AG04449 (cell line): ENCODE results near the gene IPCEF1.

ENCODE experiments used
- CTCF ChIA-PET: fragments of 350-600 bp; formaldehyde crosslinking; extraction: SDS; loops from one replicate; lab custom pipeline; 2021; ENCODE audit warnings: antibody characterized with exemption; lab: Yijun Ruan, JAX
- POLR2A ChIA-PET: fragments of 400-600, 350-600 bp; formaldehyde crosslinking; extraction: SDS; loops from one replicate; lab custom pipeline; 2020; ENCODE audit warnings: antibody characterized with exemption, inconsistent platforms; lab: Yijun Ruan, JAX
- DNase-seq: peaks from one replicate; pipeline ENCODE4 v3.0.0-alpha.2; 2010; ENCODE audit warnings: low read depth, low spot score
- H3K4me3 ChIP-seq: 2 replicates; pipeline ENCODE4 v1.5.1; 2011; ENCODE audit warnings: low read depth, mild to moderate bottlenecking, control low read depth, low read length
- CTCF ChIP-seq: IDR thresholded peaks from one replicate; pipeline ENCODE4 v1.5.1; 2011; ENCODE audit warnings: mild to moderate bottlenecking, moderate library complexity, low read length, control low read depth, inconsistent platforms; ENCODE audit not compliant: insufficient read depth; ENCODE audit errors: missing control alignments

Gene IPCEF1

DNA sequence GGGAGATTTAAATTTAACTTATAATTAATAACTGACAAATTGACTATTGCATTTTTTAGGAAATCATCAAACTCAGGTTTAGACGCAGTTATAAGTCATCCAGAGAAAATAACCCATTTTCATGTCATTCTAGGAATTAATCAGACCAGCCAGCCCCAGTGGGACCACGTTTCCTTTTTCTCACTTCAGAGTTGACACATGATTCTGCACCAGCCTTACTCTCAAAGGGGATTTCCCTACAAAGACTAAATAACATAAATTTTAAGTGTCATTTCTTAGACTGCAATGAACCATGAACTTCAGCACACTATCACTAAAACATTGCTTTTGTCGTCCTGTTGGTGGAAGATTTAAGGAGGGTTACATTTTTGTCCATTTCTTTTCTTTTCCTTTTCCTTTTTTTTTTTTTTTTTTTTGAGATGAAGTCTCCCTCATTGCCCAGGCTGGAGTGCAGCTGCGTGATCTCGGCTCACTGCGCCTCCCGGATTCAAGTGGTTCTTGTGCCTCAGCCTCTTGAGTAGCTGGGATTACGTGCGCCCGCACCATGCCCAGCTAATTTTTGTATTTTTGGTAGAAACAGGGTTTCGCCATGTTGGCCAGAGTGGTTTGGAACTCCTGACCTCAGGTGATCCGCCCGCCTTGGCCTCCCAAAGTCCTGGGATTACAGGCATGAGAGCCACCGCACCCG lies 3.6 kb downstream of the IPCEF1 start:
- POLR2A ChIA-PET, result no interaction called here
- CTCF ChIA-PET, result no interaction called here
- TF ChIP-seq CTCF, result no peak
- H3K4me3 ChIP-seq, result no peak overlapping the region
- no peak for DNase-seq

GRCh38 chr6:154350293-154350692 lies 6.3 kb downstream of the IPCEF1 start:
- DNase-seq, result no peak
- ChIA-PET POLR2A (no interaction called here), CTCF (no interaction called here)
- no peak overlapping the region for H3K4me3 ChIP-seq
- no peak for TF ChIP-seq CTCF

DNA sequence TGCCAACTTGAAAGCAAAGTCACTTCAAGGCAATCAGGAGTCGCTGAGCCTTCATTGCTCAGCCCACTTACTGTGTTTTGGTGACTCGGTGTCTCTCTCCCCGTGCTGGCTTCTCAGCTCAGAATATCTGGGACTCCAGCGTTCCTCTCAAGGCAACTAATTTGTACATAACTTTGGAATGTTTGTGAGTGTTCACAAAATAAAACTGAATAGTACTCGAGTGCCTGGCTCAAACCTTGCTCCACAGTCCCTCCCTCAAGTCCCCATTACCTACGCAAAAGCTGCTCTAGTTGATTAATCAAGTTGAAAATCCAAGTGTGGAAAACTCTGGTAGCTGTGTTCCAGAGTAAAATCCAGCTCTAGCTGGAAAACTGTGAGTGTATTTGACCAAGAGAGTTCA lies 8.6 kb downstream of the IPCEF1 start:
- H3K4me3 ChIP-seq, result no peak overlapping the region
- TF ChIP-seq CTCF, result no peak
- DNase-seq, result no peak
- POLR2A ChIA-PET, result no interaction called here
- CTCF ChIA-PET, result interaction anchor here (1.6 kb wide), 1 partner anchor 22 kb away, joined by 5 read pairs; no protein-coding TSS in a partner anchor

- no peak for TF ChIP-seq CTCF
- ChIA-PET CTCF (interaction anchor here (1.7 to 1.9 kb wide), 3 partner anchors 69 to 191 kb away, joined by 3 to 6 read pairs (median 4); no protein-coding TSS in a partner anchor), POLR2A (no interaction called here)
- DNase-seq, result no peak
- no peak overlapping the region for H3K4me3 ChIP-seq
These were observed 10.8 kb downstream of the IPCEF1 start for GRCh38 chr6:154345811-154346210.

DNA sequence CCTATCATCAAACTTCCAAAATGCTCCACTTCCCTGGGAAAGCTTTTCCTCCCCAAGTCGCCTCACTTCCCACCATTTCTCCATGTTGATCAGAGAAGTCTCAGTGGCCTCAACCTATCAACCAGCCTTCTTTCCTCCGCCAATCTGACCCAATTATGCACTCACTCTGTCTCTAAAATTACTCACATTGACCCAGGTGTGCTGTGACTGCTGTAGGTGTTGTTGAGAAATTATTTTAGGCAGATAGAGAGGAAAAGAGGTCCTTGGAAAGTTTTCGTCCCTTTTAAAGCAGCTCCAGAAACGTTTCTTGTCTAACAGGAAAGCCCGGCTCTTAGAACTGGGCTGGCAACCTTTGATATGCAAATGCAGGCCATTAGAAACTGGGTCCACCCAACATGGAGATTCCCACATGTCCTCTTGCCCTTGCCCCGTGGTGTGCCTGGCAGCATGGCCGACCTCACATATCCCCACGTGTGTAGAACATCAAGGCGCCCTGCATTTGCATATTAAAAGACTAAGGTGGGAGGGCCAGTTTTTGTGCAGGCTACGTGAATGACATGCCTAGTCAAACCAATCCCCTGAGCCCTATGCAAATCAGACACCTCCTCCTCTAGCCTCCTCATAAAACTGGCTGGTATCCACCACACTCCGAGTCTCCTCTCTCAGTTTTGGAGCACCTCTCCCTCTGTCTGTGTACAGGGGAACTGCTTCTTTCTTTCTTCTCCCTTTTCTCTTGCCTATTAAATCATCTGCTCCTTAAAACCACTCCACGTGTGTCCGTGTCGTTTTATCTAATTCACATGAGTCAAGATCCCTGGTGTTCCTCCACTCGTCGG lies 12.9 kb downstream of the IPCEF1 start:
- POLR2A ChIA-PET, result no interaction called here
- CTCF ChIA-PET, result no interaction called here
- DNase-seq, result no peak
- peak; percentile 35 for TF ChIP-seq CTCF
- H3K4me3 ChIP-seq, result no peak overlapping the region

DNA sequence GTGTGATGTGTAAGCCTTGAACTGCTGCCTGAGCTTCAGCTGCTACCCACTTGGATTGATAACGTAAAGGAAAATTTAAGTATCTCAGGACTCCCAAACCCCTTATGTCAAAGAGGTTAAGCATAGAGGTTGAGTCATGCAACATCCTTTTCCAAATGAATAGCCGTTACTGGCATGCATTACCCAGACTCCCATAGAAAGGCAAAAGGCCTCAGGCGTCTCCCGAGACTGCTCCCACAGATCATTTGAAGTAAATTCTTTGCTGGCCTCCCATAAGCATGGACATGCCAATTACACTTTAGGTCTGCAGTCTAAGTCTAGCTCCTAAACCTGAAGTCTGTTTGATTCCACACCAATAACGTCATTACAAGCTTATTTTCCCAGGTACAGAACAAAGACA lies 14.7 kb downstream of the IPCEF1 start:
- ChIA-PET CTCF (no interaction called here), POLR2A (no interaction called here)
- DNase-seq, result no peak
- no peak overlapping the region for H3K4me3 ChIP-seq
- no peak for TF ChIP-seq CTCF
